HCT116 (cell line): ENCODE data around the gene COPS8. TPM values are rescaled to one million over a fixed set of nuclear protein-coding genes. Genes with fewer than 3 reads are reported as not detected.

Experiments used
- ATAC-seq: fragments of 200-7000 bp; cut with Tn5 transposase; 2 replicates; pipeline ENCODE4 v1.9.1; 2020; ENCODE audit warnings: mild to moderate bottlenecking, moderate library complexity
- BruUV-seq: library from RNA; stranded (reverse); fragments of 400-500 nt; replicated peaks from 2 replicates; lab custom pipeline; 2021; lab: Mats Ljungman, UMichigan
- CTCF ChIA-PET: fragments of 300-600 bp; sonication (Branson Sonifier 250); formaldehyde crosslinking; loops from one replicate; lab custom pipeline; 2021; ENCODE audit warnings: antibody characterized with exemption; lab: Charles Lee
- POLR2A ChIA-PET: fragments of 300-600, 350-600 bp; sonication (Branson Sonifier 250); formaldehyde crosslinking; loops from one replicate; lab custom pipeline; 2021; ENCODE audit warnings: antibody characterized with exemption; lab: Charles Lee
- RAD21 ChIA-PET, 2 experiments: fragments of 300-600 bp; sonication (Branson Sonifier 250); formaldehyde crosslinking; loops; one replicate each; lab custom pipeline; 2023; ENCODE audit warnings: low total read pairs in 2 of 2; ENCODE audit not compliant: uncharacterized antibody in 2 of 2, unreplicated experiment in 2 of 2, low non-redundant PET in 1 of 2; lab: Charles Lee
- DNase-seq: peaks from one replicate; pipeline ENCODE4 v3.0.0-alpha.2; 2010; ENCODE audit warnings: low read depth, low spot score
- H2AFZ ChIP-seq: fragments of 200-600 bp; shearing (Covaris generic), sonication (generic); 2 replicates; pipeline ENCODE4 v1.6.1; 2017; ENCODE audit warnings: low read depth, mixed run types, mixed read lengths, antibody characterized with exemption, low read length; ENCODE audit not compliant: poor library complexity, severe bottlenecking
- H3K27ac ChIP-seq: 2 replicates; pipeline ENCODE4 v1.5.1; 2012; ENCODE audit warnings: low read depth, low read length
- H3K27me3 ChIP-seq: fragments of 200-600 bp; sonication (generic); 2 replicates; pipeline ENCODE4 v1.6.1; 2016; ENCODE audit warnings: mixed run types, low read length, mixed read lengths; ENCODE audit not compliant: insufficient read depth
- H3K36me3 ChIP-seq, 2 experiments: fragments of 200-500 bp in 1 of 2; fragments of 200-600 bp in 1 of 2; sonication (Bioruptor generic) in 1 of 2; sonication (generic) in 1 of 2; 2 replicates each; pipeline versions ENCODE4 v1.5.1 to v1.6.1; 2014 to 2016; ENCODE audit warnings: low read length in 2 of 2, inconsistent platforms in 1 of 2, mixed read lengths in 1 of 2, mixed run types in 1 of 2; ENCODE audit not compliant: insufficient read depth in 2 of 2, control insufficient read depth in 1 of 2
- H3K4me1 ChIP-seq, 2 experiments: fragments of 200-600 bp in 1 of 2; sonication (generic) in 1 of 2; 2 replicates each; pipeline versions ENCODE4 v1.5.1 to v1.6.1; 2012 to 2017; ENCODE audit warnings: low read length in 2 of 2, inconsistent platforms in 1 of 2, mild to moderate bottlenecking in 1 of 2, mixed read lengths in 1 of 2, mixed run types in 1 of 2, moderate library complexity in 1 of 2; ENCODE audit not compliant: insufficient read depth in 2 of 2, control insufficient read depth in 1 of 2
- H3K4me2 ChIP-seq: fragments of 200-600 bp; sonication (generic); 2 replicates; pipeline ENCODE4 v1.6.1; 2017; ENCODE audit warnings: mixed run types, low read length, mixed read lengths
- H3K4me3 ChIP-seq, 2 experiments: fragments of 200-600 bp in 1 of 2; sonication (generic) in 1 of 2; replicated peaks in 1 of 2; 2 replicates each; pipeline ENCODE4 v1.5.1; 2011 to 2016; ENCODE audit warnings: low read length in 2 of 2, control low read depth in 1 of 2, low read depth in 1 of 2, mild to moderate bottlenecking in 1 of 2, mixed read lengths in 1 of 2, mixed run types in 1 of 2
- H3K79me2 ChIP-seq: fragments of 200-600 bp; sonication (generic); 2 replicates; pipeline ENCODE4 v1.6.1; 2017; ENCODE audit warnings: mild to moderate bottlenecking, mixed run types, low read length, moderate library complexity, mixed read lengths; ENCODE audit not compliant: insufficient read depth
- H3K9ac ChIP-seq: fragments of 200-600 bp; sonication (generic); 2 replicates; pipeline ENCODE4 v1.6.1; 2016; ENCODE audit warnings: low read length, mixed read lengths
- H3K9me2 ChIP-seq: fragments of 200-600 bp; sonication (generic), shearing (Covaris generic); 2 replicates; pipeline ENCODE4 v1.6.1; 2017; ENCODE audit warnings: mixed run types, mild to moderate bottlenecking, moderate library complexity; ENCODE audit not compliant: insufficient read depth
- H3K9me3 ChIP-seq, 2 experiments: fragments of 200-500 bp in 1 of 2; fragments of 200-600 bp in 1 of 2; sonication (Bioruptor generic) in 1 of 2; sonication (generic) in 1 of 2; 2 replicates each; pipeline ENCODE4 v1.6.1; 2014 to 2017; ENCODE audit warnings: low read length in 2 of 2, mixed read lengths in 2 of 2, inconsistent platforms in 1 of 2, low read depth in 1 of 2, mild to moderate bottlenecking in 1 of 2, mixed run types in 1 of 2, moderate library complexity in 1 of 2; ENCODE audit not compliant: control insufficient read depth in 1 of 2, insufficient read depth in 1 of 2
- H4K20me1 ChIP-seq: fragments of 200-600 bp; sonication (generic), shearing (Covaris generic); 2 replicates; pipeline ENCODE4 v1.6.1; 2017; ENCODE audit warnings: mixed run types, mild to moderate bottlenecking, moderate library complexity; ENCODE audit not compliant: insufficient read depth
- CBX3 ChIP-seq: IDR thresholded peaks from 2 replicates; pipeline ENCODE4 v1.6.1; 2012; ENCODE audit warnings: low read depth
- CEBPB ChIP-seq: IDR thresholded peaks from 2 replicates; pipeline ENCODE4 v1.6.1; 2012; ENCODE audit warnings: low read depth
- CTCF ChIP-seq, 3 experiments: fragments of 200-600 bp in 1 of 3; sonication (generic) in 1 of 3; IDR thresholded peaks in 2 of 3; conservative IDR thresholded peaks in 1 of 3; 2 replicates each; pipeline ENCODE4 v1.5.1; 2012 to 2017; ENCODE audit warnings: low read depth in 2 of 3, low read length in 2 of 3, antibody characterized with exemption in 1 of 3, borderline replicate concordance in 1 of 3, control low read depth in 1 of 3, mild to moderate bottlenecking in 1 of 3, mixed read lengths in 1 of 3, mixed run types in 1 of 3, moderate library complexity in 1 of 3; ENCODE audit not compliant: insufficient read depth in 1 of 3
- EZH2phosphoT487 ChIP-seq: fragments of 200-600 bp; IDR thresholded peaks from 2 replicates; pipeline ENCODE4 v1.6.1; 2018; ENCODE audit warnings: antibody characterized with exemption, borderline replicate concordance
- FOSL1 ChIP-seq: IDR thresholded peaks from 2 replicates; pipeline ENCODE4 v1.6.1; 2012; ENCODE audit warnings: low read depth
- JUND ChIP-seq: IDR thresholded peaks from 2 replicates; pipeline ENCODE4 v1.6.1; 2012
- POLR2A ChIP-seq: IDR thresholded peaks from 2 replicates; pipeline ENCODE4 v1.7.0; 2011; ENCODE audit warnings: borderline replicate concordance; ENCODE audit not compliant: insufficient read depth, insufficient read length; ENCODE audit errors: extremely low read depth
- REST ChIP-seq: IDR thresholded peaks from 2 replicates; pipeline ENCODE4 v1.6.1; 2012; ENCODE audit warnings: low read depth
- SIN3A ChIP-seq: IDR thresholded peaks from 2 replicates; pipeline ENCODE4 v1.6.1; 2012; ENCODE audit warnings: low read depth
- SRF ChIP-seq: IDR thresholded peaks from 2 replicates; pipeline ENCODE4 v1.6.1; 2012; ENCODE audit warnings: low read depth
- TCF7L2 ChIP-seq: IDR thresholded peaks from 2 replicates; pipeline ENCODE4 v1.7.0; 2011; ENCODE audit warnings: borderline replicate concordance, inconsistent platforms; ENCODE audit not compliant: insufficient read depth, insufficient read length; ENCODE audit errors: extremely low read depth
- ZNF274 ChIP-seq: fragments of 200-500 bp; sonication (Bioruptor generic); IDR thresholded peaks from 2 replicates; pipeline ENCODE4 v1.6.1; 2014; ENCODE audit warnings: mild to moderate bottlenecking, low read depth, low read length, inconsistent platforms
- intact Hi-C: fragments of 100-400 bp; cut with micrococcal nuclease; formaldehyde crosslinking; loops from 2 replicates; pipeline ENCODE4 v1.10.0; 2022
- total RNA-seq: library from RNA; stranded (reverse); gene quantifications from one replicate; pipeline ENCODE4 v1.2.1, GENCODE V29; 2021; ENCODE audit not compliant: unreplicated experiment
- TF ChIP-seq, protein P1 (sequence below): IDR thresholded peaks from 2 replicates; pipeline ENCODE4 v1.6.1; 2012
- TF ChIP-seq, protein P2 (sequence below): IDR thresholded peaks from 2 replicates; pipeline ENCODE4 v1.6.1; 2011; ENCODE audit warnings: mild to moderate bottlenecking, low read length, moderate library complexity; ENCODE audit not compliant: insufficient replicate concordance; ENCODE audit errors: extremely low read depth

Gene COPS8
- total RNA-seq, 1 experiment from 2014 or later, result 42.2 TPM

GRCh38 chr2:237141571-237142051 is 55.9 kb downstream of the COPS8 start:
- Histone ChIP-seq H2AFZ (no peak overlapping the region), H3K27ac (no peak overlapping the region), H3K36me3 (no peaks in the 10 kb centered on the region), H3K9me3 (no peaks in the 10 kb centered on the region; a peak in 1 of 4 replicates), H3K27me3 (no peaks in the 10 kb centered on the region), H3K4me2 (no peak overlapping the region), H4K20me1 (no peaks in the 10 kb centered on the region), H3K9me2 (no peaks in the 10 kb centered on the region), H3K4me3 (no peak overlapping the region), H3K79me2 (no peaks in the 10 kb centered on the region), H3K9ac (no peak overlapping the region), H3K4me1 (no peaks in the 10 kb centered on the region)
- CTCF ChIA-PET, result no interaction called here
- RAD21 ChIA-PET, result no interaction called here
- ATAC-seq (no peak), DNase-seq (no peak)
- BruUV-seq, result no TSS peak
- POLR2A ChIA-PET, result no interaction called here
- intact Hi-C loops, result no loop called here
- TF ChIP-seq CBX3 (no peak), POLR2A (no peak), EZH2phosphoT487 (no peak), SIN3A (no peak), CTCF (IDR thresholded peaks at IDR 0.05 in 2 of 3, conservative IDR thresholded peaks at IDR 0.05 in 1 of 3; ENCODE audit: borderline replicate concordance in 1 of 3, insufficient read depth in 1 of 3, low read depth in 2 of 3, low read length in 2 of 3) (no peak), ZNF274 (no peak), TCF7L2 (no peak), JUND (no peak), FOSL1 (no peak), REST (no peak), CEBPB (no peak), SRF (no peak)
- TF ChIP-seq, protein P1, sequence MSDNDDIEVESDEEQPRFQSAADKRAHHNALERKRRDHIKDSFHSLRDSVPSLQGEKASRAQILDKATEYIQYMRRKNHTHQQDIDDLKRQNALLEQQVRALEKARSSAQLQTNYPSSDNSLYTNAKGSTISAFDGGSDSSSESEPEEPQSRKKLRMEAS, result no peak
- TF ChIP-seq, protein P2, sequence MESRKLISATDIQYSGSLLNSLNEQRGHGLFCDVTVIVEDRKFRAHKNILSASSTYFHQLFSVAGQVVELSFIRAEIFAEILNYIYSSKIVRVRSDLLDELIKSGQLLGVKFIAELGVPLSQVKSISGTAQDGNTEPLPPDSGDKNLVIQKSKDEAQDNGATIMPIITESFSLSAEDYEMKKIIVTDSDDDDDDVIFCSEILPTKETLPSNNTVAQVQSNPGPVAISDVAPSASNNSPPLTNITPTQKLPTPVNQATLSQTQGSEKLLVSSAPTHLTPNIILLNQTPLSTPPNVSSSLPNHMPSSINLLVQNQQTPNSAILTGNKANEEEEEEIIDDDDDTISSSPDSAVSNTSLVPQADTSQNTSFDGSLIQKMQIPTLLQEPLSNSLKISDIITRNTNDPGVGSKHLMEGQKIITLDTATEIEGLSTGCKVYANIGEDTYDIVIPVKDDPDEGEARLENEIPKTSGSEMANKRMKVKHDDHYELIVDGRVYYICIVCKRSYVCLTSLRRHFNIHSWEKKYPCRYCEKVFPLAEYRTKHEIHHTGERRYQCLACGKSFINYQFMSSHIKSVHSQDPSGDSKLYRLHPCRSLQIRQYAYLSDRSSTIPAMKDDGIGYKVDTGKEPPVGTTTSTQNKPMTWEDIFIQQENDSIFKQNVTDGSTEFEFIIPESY, result no peak
